HepG2 (cell line): ENCODE measurements around the gene GK. TPM values are rescaled to one million over a fixed set of nuclear protein-coding genes. Genes with fewer than 3 reads are reported as not detected.
A peak's percentile ranks its signal among the peaks of the same experiment; 100 is the strongest.

Experiments
- ATAC-seq: fragments of 200-7000 bp; cut with Tn5 transposase; 3 replicates; pipeline ENCODE4 v1.9.1; 2020; ENCODE audit warnings: mild to moderate bottlenecking, moderate library complexity
- BruUV-seq: library from RNA; stranded (reverse); fragments of 400-500 nt; replicated peaks from 2 replicates; lab custom pipeline; 2021; lab: Mats Ljungman, UMichigan
- CTCF ChIA-PET: fragments of 300-600 bp; formaldehyde crosslinking; extraction: SDS; loops from one replicate; lab custom pipeline; 2021; ENCODE audit warnings: low total read pairs, inconsistent platforms, low intra/inter-chr PET ratio; lab: Yijun Ruan, JAX
- POLR2A ChIA-PET: fragments of 350-600 bp; sonication (Branson Sonifier 250); formaldehyde crosslinking; loops from one replicate; lab custom pipeline; 2020; ENCODE audit warnings: antibody characterized with exemption, inconsistent platforms; lab: Yijun Ruan, JAX
- DNase-seq: peaks from one replicate; pipeline ENCODE4 v3.0.0-alpha.2; 2015; ENCODE audit warnings: low spot score
- FAIRE-seq: peaks from 3 replicates; lab custom pipeline; 2011; peaks lifted over from hg19 to GRCh38; lab: Jason Lieb, UNC
- H2AFZ ChIP-seq: one replicate; pipeline ENCODE4 v1.6.1; 2011; ENCODE audit warnings: low read length, inconsistent platforms
- H3K27ac ChIP-seq: fragments of 300-600 bp; 3 replicates; pipeline ENCODE4 v1.8.0; 2011; ENCODE audit warnings: mixed run types, mild to moderate bottlenecking, mixed read lengths, low read length, inconsistent platforms; ENCODE audit not compliant: insufficient read depth; ENCODE audit errors: extremely low read length
- H3K27me3 ChIP-seq, 2 experiments: fragments of 200-600 bp in 1 of 2; 2 replicates in 1 of 2; 3 replicates in 1 of 2; pipeline versions ENCODE4 v1.6.0 to v1.8.0; 2011; ENCODE audit warnings: low read length in 2 of 2, mild to moderate bottlenecking in 2 of 2, moderate library complexity in 2 of 2, inconsistent platforms in 1 of 2; ENCODE audit not compliant: insufficient read depth in 2 of 2, control insufficient read depth in 1 of 2
- H3K36me3 ChIP-seq, 2 experiments: fragments of 200-600 bp in 1 of 2; replicated peaks in 1 of 2; 2 replicates in 1 of 2; 3 replicates in 1 of 2; pipeline versions ENCODE4 v1.5.1 to v1.8.0; 2011; ENCODE audit warnings: low read length in 2 of 2, inconsistent platforms in 1 of 2; ENCODE audit not compliant: insufficient read depth in 2 of 2, control insufficient read depth in 1 of 2
- H3K4me1 ChIP-seq: 2 replicates; pipeline ENCODE4 v1.5.1; 2012; ENCODE audit warnings: low read length, inconsistent platforms; ENCODE audit not compliant: insufficient read depth
- H3K4me2 ChIP-seq: 2 replicates; pipeline ENCODE4 v1.6.0; 2011; ENCODE audit warnings: low read depth, low read length, inconsistent platforms
- H3K4me3 ChIP-seq, 3 experiments: fragments of 200-600 bp in 1 of 3; sonication (generic), shearing (Covaris generic) in 1 of 3; replicated peaks in 1 of 3; 2 replicates each; pipeline ENCODE4 v1.5.1; 2011 to 2016; ENCODE audit warnings: low read length in 3 of 3, inconsistent platforms in 2 of 3, low read depth in 2 of 3, mild to moderate bottlenecking in 2 of 3, control low read depth in 1 of 3, mixed read lengths in 1 of 3; ENCODE audit not compliant: insufficient read depth in 1 of 3
- H3K79me2 ChIP-seq: one replicate; pipeline ENCODE4 v1.6.1; 2011; ENCODE audit warnings: low read length, inconsistent platforms; ENCODE audit not compliant: insufficient read depth
- H3K9ac ChIP-seq: 2 replicates; pipeline ENCODE4 v1.6.0; 2011; ENCODE audit warnings: mild to moderate bottlenecking, low read depth, low read length, inconsistent platforms; ENCODE audit not compliant: insufficient read depth
- H3K9me3 ChIP-seq: 2 replicates; pipeline ENCODE4 v1.5.1; 2012; ENCODE audit warnings: mild to moderate bottlenecking, low read length
- H4K20me1 ChIP-seq: 2 replicates; pipeline ENCODE4 v1.6.0; 2011; ENCODE audit warnings: inconsistent platforms, mild to moderate bottlenecking, low read length, moderate library complexity; ENCODE audit not compliant: insufficient read depth
- ARNT2 ChIP-seq: sonication (generic); formaldehyde crosslinking; IDR thresholded peaks from 2 replicates; pipeline ENCODE4 v1.8.0; 2022; ENCODE audit warnings: mild to moderate bottlenecking, low read depth, missing genetic modification reagents, moderate library complexity
- CEBPB ChIP-seq: IDR thresholded peaks from 2 replicates; pipeline ENCODE4 v1.6.1; 2011; ENCODE audit warnings: low read depth, low read length, improper control_type of control experiment, borderline replicate concordance
- GMEB2 ChIP-seq: IDR thresholded peaks from 2 replicates; pipeline ENCODE4 v1.6.1; 2016; ENCODE audit warnings: missing biosample characterization, missing genetic modification reagents, low read depth
- HOXA7 ChIP-seq: sonication (generic); formaldehyde crosslinking; IDR thresholded peaks from 2 replicates; pipeline ENCODE4 v1.8.1; 2022; ENCODE audit warnings: mild to moderate bottlenecking, missing genetic modification reagents, moderate library complexity
- MXI1 ChIP-seq: IDR thresholded peaks from 3 replicates; pipeline ENCODE4 v1.6.1; 2012; ENCODE audit warnings: low read depth, low read length, inconsistent platforms, borderline replicate concordance
- NAIF1 ChIP-seq: sonication (generic); formaldehyde crosslinking; IDR thresholded peaks from 2 replicates; pipeline ENCODE4 v1.5.0; 2020; ENCODE audit warnings: mild to moderate bottlenecking, missing genetic modification reagents, borderline replicate concordance
- RXRA ChIP-seq: sonication (generic); formaldehyde crosslinking; IDR thresholded peaks from 2 replicates; pipeline ENCODE4 v1.5.1; 2020; ENCODE audit warnings: missing genetic modification reagents
- ZC3H4 ChIP-seq: sonication (generic); formaldehyde crosslinking; IDR thresholded peaks from 2 replicates; pipeline ENCODE4 v1.4.0; 2020; ENCODE audit warnings: missing genetic modification reagents, borderline replicate concordance
- ZNF570 ChIP-seq: sonication (generic); formaldehyde crosslinking; IDR thresholded peaks from 2 replicates; pipeline ENCODE4 v1.4.0; 2020; ENCODE audit warnings: mild to moderate bottlenecking, missing genetic modification reagents, borderline replicate concordance
- WGBS: methylation state at CpG from one replicate; pipeline ENCODE4 v1.1.6; 2017; ENCODE audit warnings: low lambda C conversion rate; 5-methylcytosine and 5-hydroxymethylcytosine counted together
- in situ Hi-C: cut with HindIII; loops from 2 replicates; pipeline ENCODE4 v1.10.0; 2017; ENCODE audit warnings: low pct_unique_long_range_greater_than_20kb; ENCODE audit not compliant: extremely low pct_ligation_motif_present
- intact Hi-C: fragments of 100-400 bp; cut with micrococcal nuclease; formaldehyde crosslinking; loops from one replicate; pipeline ENCODE4 v1.10.0; 2022; ENCODE audit not compliant: unreplicated experiment
- polyA plus RNA-seq, 8 experiments: library from polyadenylated mRNA; depleted of rRNA in 3 of 8; stranded (reverse) in 7 of 8; unstranded in 1 of 8; fragments of >200 nt; fragmentation: Illumina TruSeq in 4 of 8; extraction: Trizol in 4 of 8; gene quantifications; 2 replicates each; pipeline versions ENCODE4 v1.2.1 to v1.2.3, GENCODE V29; 2011 to 2016; ENCODE audit warnings: low read depth in 4 of 8, missing spikeins in 1 of 8, mixed read lengths in 1 of 8; ENCODE audit not compliant: insufficient read depth in 1 of 8
- total RNA-seq, 5 experiments: library from RNA; depleted of rRNA; stranded (reverse); fragments of >200 nt; fragmentation: Illumina TruSeq; extraction: Trizol; gene quantifications; 2 replicates each; pipeline ENCODE4 v1.2.3, GENCODE V29; 2016; ENCODE audit warnings: low read depth in 1 of 5
- TF ChIP-seq, protein P1 (sequence below): sonication (generic); formaldehyde crosslinking; IDR thresholded peaks from 2 replicates; pipeline ENCODE4 v1.4.0; 2020; ENCODE audit warnings: missing genetic modification reagents, mild to moderate bottlenecking, borderline replicate concordance
- TF ChIP-seq, protein P2 (sequence below): sonication (generic); formaldehyde crosslinking; IDR thresholded peaks from one replicate; pipeline ENCODE4 v1.5.1; 2020; ENCODE audit warnings: mild to moderate bottlenecking, missing genetic modification reagents; ENCODE audit errors: not compliant biosample characterization

Gene GK
- total and polyA plus RNA-seq, 2 of the 13 experiments (the other 11 are each of a cell fraction or from before 2014, with no cell fraction given), result 64.2 to 265 TPM

DNA sequence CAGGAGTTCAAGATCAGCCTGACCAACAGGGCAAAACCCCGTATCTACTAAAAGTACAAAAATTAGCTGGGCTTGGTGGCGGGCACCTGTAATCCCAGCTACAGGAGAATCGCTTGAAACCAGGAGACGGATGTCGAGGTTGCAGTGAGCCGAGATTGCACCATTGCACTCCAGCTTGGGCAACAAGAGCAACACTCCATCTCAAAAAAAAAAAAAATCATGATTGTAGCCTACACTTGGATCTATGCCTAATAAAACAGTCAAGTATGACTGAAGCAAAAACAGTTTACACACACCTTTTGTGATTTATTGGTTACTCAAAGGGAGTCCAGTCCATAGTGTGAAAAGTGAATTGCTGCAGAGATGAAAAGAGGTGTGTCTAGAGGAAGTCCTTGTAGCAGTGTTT, 41.0 kb upstream of the GK start:
- peak overlapping the region; percentile 46 for H3K27ac ChIP-seq
- TF ChIP-seq HOXA7 (CRISPR knock-in tag) (no peak), NAIF1 (no peak), CEBPB (peak; percentile 54; the same call in 1 of the 2 replicates), ZC3H4 (CRISPR knock-in tag) (no peak), GMEB2 (CRISPR knock-in tag) (no peak), ZNF570 (no peak), MXI1 (no peak), RXRA (no peak), ARNT2 (CRISPR knock-in tag) (no peak)
- TF ChIP-seq, protein P1, sequence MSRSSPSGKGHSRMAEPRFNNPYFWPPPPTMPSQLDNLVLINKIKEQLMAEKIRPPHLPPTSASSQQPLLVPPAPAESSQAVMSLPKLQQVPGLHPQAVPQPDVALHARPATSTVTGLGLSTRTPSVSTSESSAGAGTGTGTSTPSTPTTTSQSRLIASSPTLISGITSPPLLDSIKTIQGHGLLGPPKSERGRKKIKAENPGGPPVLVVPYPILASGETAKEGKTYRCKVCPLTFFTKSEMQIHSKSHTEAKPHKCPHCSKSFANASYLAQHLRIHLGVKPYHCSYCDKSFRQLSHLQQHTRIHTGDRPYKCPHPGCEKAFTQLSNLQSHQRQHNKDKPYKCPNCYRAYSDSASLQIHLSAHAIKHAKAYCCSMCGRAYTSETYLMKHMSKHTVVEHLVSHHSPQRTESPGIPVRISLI, result peak; percentile 25; the same call in 1 of the 2 replicates
- TF ChIP-seq, protein P2, sequence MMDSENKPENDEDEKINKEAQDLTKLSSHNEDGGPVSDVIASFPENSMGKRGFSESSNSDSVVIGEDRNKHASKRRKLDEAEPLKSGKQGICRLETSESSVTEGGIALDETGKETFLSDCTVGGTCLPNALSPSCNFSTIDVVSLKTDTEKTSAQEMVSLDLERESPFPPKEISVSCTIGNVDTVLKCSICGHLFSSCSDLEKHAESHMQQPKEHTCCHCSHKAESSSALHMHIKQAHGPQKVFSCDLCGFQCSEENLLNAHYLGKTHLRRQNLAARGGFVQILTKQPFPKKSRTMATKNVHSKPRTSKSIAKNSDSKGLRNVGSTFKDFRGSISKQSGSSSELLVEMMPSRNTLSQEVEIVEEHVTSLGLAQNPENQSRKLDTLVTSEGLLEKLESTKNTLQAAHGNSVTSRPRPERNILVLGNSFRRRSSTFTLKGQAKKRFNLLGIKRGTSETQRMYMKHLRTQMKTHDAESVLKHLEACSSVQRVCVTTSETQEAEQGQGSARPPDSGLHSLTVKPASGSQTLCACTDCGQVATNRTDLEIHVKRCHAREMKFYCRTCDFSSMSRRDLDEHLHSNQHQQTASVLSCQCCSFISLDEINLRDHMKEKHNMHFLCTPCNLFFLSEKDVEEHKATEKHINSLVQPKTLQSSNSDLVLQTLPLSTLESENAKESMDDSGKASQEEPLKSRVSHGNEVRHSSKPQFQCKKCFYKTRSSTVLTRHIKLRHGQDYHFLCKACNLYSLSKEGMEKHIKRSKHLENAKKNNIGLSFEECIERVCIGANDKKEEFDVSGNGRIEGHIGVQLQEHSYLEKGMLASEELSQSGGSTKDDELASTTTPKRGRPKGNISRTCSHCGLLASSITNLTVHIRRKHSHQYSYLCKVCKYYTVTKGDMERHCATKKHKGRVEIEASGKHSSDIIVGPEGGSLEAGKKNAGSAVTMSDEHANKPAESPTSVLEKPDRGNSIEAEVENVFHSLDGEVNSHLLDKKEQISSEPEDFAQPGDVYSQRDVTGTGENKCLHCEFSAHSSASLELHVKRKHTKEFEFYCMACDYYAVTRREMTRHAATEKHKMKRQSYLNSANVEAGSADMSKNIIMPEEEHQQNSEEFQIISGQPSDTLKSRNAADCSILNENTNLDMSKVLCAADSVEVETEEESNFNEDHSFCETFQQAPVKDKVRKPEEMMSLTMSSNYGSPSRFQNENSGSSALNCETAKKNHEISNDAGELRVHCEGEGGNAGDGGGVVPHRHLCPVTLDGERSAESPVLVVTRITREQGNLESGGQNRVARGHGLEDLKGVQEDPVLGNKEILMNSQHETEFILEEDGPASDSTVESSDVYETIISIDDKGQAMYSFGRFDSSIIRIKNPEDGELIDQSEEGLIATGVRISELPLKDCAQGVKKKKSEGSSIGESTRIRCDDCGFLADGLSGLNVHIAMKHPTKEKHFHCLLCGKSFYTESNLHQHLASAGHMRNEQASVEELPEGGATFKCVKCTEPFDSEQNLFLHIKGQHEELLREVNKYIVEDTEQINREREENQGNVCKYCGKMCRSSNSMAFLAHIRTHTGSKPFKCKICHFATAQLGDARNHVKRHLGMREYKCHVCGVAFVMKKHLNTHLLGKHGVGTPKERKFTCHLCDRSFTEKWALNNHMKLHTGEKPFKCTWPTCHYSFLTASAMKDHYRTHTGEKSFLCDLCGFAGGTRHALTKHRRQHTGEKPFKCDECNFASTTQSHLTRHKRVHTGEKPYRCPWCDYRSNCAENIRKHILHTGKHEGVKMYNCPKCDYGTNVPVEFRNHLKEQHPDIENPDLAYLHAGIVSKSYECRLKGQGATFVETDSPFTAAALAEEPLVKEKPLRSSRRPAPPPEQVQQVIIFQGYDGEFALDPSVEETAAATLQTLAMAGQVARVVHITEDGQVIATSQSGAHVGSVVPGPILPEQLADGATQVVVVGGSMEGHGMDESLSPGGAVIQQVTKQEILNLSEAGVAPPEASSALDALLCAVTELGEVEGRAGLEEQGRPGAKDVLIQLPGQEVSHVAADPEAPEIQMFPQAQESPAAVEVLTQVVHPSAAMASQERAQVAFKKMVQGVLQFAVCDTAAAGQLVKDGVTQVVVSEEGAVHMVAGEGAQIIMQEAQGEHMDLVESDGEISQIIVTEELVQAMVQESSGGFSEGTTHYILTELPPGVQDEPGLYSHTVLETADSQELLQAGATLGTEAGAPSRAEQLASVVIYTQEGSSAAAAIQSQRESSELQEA (CRISPR knock-in tag), result no peak
- peak overlapping the region; percentile 42 for H2AFZ ChIP-seq
- in situ Hi-C loops, result no loop called here
- H3K36me3 ChIP-seq, result no peaks in the 10 kb centered on the region
- 12% methylated on average over 5 of the region's 6 CpGs for WGBS
- ATAC-seq (peak; percentile 83), DNase-seq (peak; percentile 36), FAIRE-seq (no peak)
- H3K27me3 ChIP-seq, result no peaks in the 10 kb centered on the region
- H3K9me3 ChIP-seq, result no peaks in the 10 kb centered on the region
- H4K20me1 ChIP-seq, result no peaks in the 10 kb centered on the region
- H3K4me2 ChIP-seq, result peak overlapping the region; percentile 58
- ChIA-PET CTCF (no interaction called here), POLR2A (no interaction called here)
- H3K9ac ChIP-seq, result no peak overlapping the region
- BruUV-seq, result no TSS peak
- H3K4me3 ChIP-seq, result no peak overlapping the region; a peak in 1 of 6 replicates
- intact Hi-C loops, result no loop called here
- peaks cover 13% of the 10 kb centered on the region; the same call in 1 of the 2 replicates for H3K4me1 ChIP-seq
- H3K79me2 ChIP-seq, result no peaks in the 10 kb centered on the region
